Colonic mucosa (tissue), 4 donors: ENCODE results near the gene HS3ST1. TPM values are rescaled to one million over a fixed set of nuclear protein-coding genes. Genes with fewer than 3 reads are reported as not detected.

Experiments used
- DNase-seq: peaks from one replicate; pipeline ENCODE4 v3.0.0-alpha.2; 2020
- H3K27ac ChIP-seq: fragments of 200-600 bp; one replicate; pipeline ENCODE4 v1.8.0; 2021
- H3K27me3 ChIP-seq: fragments of 200-600 bp; one replicate; pipeline ENCODE4 v1.8.0; 2021
- H3K36me3 ChIP-seq: fragments of 200-600 bp; one replicate; pipeline ENCODE4 v1.8.0; 2021
- H3K4me1 ChIP-seq: fragments of 200-600 bp; one replicate; pipeline ENCODE4 v1.8.0; 2021; ENCODE audit warnings: mild to moderate bottlenecking
- H3K4me3 ChIP-seq: fragments of 200-600 bp; one replicate; pipeline ENCODE4 v1.8.0; 2021
- H3K9ac ChIP-seq, 2 donors: one replicate each; pipeline ENCODE4 v1.7.0; 2013; ENCODE audit warnings: control low read depth in 2 of 2, low read depth in 2 of 2, low read length in 2 of 2
- H3K9me3 ChIP-seq: fragments of 200-600 bp; one replicate; pipeline ENCODE4 v1.8.0; 2021
- CTCF ChIP-seq: fragments of 200-600 bp; IDR thresholded peaks from one replicate; pipeline ENCODE4 v1.8.0; 2022; ENCODE audit warnings: antibody characterized with exemption, mild to moderate bottlenecking
- intact Hi-C: fragments of 100-400 bp; cut with DNase I; formaldehyde crosslinking; loops from one replicate; pipeline ENCODE4 v1.14.1; 2022
- microRNA-seq: library from miRNA; unstranded; fragments of <30 nt; microRNA quantifications from one replicate; pipeline ENCODE4, GENCODE V29; 2019
- total RNA-seq, 2 donors: library from RNA; stranded (reverse); fragmentation: NEBNext Ultra II Directional in 1 of 2; extraction: Animal tissue kit (Norgen Biotek cat#: 25700) in 1 of 2; gene quantifications; one replicate each; pipeline ENCODE4 v1.2.1, GENCODE V29; 2021
- donor health status: healthy.
- donor health status: DM: no; HTN: no; CAD: no.
- donor health status: DM: no; HTN: no; CAD: no.

HS3ST1 gene
- total RNA-seq, 2 donors from 2014 or later, result 6.6 to 7.6 TPM

DNA sequence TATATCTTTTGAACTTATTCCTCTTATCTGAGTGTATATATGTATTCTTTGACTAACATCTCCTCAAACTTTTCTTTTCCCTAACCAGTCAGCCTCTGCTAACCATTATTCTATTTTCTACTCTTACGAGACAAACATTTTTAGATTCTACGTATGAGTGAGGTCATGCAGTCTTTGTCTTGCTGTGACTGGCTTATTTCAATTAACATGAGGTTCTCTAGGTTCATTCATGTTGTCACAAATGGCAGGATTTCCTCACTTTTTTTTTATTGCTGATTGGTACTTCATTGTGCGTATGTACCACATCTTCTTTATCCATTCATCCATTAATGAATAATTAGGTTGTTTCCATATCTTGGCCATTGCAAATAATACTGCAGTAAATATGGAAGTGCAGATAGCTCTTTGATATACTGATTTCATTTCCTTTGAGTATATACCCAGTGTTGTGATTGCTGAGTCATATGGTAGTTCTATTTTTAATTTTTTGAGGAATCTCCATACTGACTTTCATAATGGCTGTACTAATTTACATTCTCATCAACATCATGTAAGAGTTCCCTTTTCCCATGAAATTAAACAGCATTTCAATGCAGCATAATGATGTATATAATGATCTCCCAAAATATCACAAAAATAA is 80.1 kb downstream of the HS3ST1 start:
- Histone ChIP-seq H3K9me3 (no peaks in the 10 kb centered on the region), H3K4me3 (no peak overlapping the region), H3K36me3 (no peaks in the 10 kb centered on the region), H3K9ac (no peak overlapping the region), H3K27me3 (no peaks in the 10 kb centered on the region), H3K4me1 (no peaks in the 10 kb centered on the region), H3K27ac (no peak overlapping the region)
- TF ChIP-seq CTCF, result no peak
- DNase-seq, result no peak
- intact Hi-C loops, result no loop called here

DNA sequence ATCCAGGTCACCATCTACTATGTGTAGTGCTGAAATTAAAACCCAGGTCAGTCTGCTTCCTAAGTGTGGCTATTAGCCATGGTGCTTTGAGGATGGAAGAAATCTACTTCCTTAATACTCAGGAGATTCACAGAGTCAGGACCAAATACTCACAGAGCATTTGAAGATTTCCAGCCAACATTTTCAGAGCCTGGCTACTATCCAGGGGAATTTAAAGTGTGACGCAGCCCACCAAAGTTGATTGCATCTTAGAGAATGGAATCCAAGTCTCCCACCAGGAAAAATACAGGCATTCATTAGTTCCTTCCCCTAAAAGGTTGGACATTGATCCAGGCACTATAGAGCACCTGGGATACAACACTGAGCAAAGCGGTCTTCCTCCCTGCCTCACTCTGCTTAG is 83.8 kb downstream of the HS3ST1 start:
- Histone ChIP-seq H3K36me3 (no peaks in the 10 kb centered on the region), H3K4me3 (no peak overlapping the region), H3K9me3 (no peaks in the 10 kb centered on the region), H3K9ac (no peak overlapping the region), H3K27me3 (no peaks in the 10 kb centered on the region), H3K27ac (no peak overlapping the region), H3K4me1 (no peaks in the 10 kb centered on the region)
- DNase-seq, result no peak
- TF ChIP-seq CTCF, result no peak
- intact Hi-C loops, result no loop called here

DNA sequence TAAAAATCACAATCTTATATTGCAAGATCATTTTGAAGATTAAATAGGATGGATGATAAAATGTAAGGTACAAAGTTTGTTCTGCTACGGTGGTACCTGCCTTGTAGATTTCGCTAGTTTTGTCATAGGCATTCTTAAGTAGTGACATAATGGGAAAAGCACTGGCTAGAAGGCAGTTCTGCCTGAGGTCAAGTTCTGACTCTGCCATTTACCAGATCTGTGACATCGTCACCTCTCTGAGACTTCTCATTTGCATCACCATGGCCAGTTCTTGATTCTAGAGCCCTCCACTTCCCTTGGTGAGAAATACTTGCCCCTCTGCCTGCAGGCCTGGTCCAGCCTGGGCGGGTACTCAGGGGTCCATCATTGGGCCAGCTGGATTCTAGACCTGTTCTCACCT is 85.2 kb downstream of the HS3ST1 start:
- no peaks in the 10 kb centered on the region for H3K36me3 ChIP-seq
- H3K27me3 ChIP-seq, result no peaks in the 10 kb centered on the region
- intact Hi-C loops, result no loop called here
- no peaks in the 10 kb centered on the region for H3K9me3 ChIP-seq
- no peak overlapping the region for H3K4me3 ChIP-seq
- DNase-seq, result no peak
- TF ChIP-seq CTCF, result no peak
- no peak overlapping the region for H3K9ac ChIP-seq
- H3K4me1 ChIP-seq, result no peaks in the 10 kb centered on the region
- H3K27ac ChIP-seq, result no peak overlapping the region

Small RNA genes lying within 50 kb of the gene (microRNA-seq; reads per million reads assigned to microRNA genes)
- not detected for gene MIR572
